8988T (cell line): ENCODE measurements around the gene PLEKHA6.

Experiments
- DNase-seq: peaks from one replicate; pipeline ENCODE4 v3.0.0; 2011

PLEKHA6 gene

DNA sequence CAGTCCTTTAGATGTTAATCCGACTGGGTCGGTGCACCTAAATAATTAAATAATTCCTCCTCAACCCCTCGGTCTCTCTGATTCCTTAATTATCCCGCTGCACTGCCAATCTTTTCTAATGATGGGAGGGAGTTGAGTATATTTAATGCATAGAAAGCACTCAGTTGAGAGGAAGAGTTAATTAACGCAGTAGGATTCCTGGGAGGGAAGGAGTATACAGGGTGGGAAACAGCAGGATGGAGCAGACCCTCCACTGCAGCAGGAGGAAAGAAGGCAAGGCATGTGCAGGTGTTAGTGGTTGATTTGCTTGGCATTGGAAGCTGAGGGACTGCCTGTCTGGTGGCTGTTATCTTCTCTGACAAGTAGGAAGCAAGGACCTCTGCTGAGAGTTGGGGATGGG is 183.7 kb downstream of the PLEKHA6 start:
- DNase-seq = peak; percentile 0

DNA sequence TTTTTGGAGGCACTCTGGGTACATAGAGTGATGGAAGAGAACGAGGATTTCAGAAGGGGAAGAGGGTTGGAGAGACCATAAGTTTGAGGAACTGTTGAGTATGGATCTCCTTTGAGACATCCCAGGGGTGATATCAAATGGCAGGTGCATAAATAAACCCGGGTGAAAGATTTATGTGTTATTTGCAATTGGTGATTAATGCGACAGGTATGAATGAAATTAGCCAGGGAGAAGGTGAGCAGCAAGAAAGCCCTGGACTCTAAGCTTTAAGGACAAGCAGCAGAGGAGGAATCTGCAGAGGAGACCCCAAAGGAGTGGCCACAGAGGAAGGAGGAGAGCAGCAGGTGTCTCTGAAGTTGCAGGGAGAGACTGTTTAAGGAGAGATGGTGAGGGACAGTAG is 184.8 kb downstream of the PLEKHA6 start:
- peak; percentile 1 for DNase-seq

DNA sequence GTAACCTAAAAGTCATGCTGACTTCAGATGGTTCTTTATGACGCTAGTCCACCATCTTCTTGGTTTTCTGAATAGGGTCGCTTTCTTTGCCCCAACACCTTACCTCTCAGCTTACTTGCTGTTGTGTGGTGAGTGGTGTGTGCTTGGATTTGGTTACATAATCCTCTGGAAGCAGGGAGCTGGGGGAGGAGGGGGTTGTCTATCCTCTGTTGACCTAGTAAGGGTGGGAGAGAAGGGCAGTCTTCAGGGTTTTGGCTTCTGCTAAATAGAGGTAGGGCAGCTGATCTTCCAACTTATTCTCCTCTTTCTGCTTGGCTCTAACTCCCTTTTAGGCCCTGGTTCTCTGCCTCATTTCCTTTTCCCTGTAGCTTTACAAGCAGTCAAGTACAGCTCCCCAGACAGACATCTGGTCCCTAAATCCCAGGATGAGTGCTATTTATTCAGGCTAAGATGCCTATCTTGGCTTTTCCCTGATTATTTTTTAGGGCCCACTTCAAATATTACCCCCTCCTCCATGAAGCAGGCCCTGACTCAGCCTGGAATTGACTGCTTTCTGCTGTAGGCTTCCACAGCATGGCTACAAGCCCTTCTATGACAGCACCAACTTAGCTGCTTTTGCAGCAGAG is 187.2 kb downstream of the PLEKHA6 start:
- no peak for DNase-seq

DNA sequence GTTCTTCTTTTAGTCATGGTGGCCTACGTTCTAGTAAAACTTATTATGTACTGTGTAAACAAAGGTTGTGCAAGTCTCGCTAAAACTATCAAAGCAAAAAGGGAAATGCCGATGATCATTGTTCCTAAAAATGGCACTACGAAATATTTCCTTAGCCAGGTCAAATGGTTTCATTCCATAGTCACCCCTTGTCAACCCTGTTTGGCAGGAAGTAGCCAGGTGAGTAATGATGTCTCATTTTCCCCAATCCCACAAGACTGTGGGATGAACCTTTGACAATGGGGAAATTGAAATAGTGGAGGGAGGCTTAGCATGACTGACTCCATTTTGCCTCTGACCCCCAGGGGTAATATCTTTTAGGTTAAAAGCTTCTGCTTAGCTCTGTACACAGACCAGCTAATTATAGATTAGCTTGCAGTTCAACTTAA is 188.0 kb downstream of the PLEKHA6 start:
- peak; percentile 24 for DNase-seq

DNA sequence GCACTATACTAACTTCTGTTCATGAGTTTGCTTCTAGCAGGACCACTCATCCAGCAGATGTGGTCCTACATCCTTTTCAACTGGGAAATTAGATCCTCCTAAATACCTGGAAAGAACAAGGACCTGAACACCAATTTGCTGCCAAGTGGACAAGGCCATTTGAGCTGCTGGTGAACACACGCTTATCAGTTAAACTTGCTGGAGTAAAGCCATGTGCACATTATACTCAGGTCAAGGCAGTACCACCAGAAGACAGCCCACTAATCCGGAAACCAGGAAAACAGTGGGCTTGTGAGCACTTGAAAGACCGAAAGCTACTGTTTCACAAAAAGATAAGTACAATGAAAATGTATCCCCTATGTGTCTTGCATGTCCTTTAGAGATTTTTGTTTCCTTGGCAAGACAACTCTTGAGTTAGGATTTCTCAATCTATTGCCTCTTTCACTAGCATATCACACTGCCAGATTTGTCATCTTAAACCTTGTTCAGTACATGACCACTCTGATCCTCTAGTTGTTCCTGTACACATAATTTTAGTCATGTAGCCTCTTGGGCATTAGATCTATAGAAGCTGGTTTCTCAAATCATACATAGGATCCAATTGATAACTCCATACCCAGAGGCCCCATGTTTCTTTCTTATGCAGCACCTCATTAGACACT is 189.1 kb downstream of the PLEKHA6 start:
- DNase-seq = no peak

DNA sequence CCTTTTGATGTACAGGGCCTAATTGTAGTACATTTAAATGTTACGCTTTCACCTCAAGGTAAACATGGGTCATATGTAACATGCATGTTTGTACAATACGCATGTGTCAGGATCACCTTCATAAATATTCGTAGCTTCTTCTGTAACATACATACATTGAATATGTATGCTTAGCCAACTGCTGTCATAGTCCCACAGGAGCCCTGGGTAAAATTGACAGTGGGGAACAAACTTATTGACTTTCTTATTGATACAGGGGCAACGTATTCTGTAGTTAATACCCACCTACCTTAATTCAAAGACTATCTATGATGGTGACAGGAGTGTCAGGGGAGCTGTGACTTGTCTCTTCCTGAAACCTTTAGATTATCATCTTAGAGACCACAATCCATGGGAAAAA is 189.9 kb downstream of the PLEKHA6 start:
- DNase-seq = no peak
